H1 (cell line): ENCODE measurements around the gene THAP12.

Source experiments
- CEBPB ChIP-seq: IDR thresholded peaks from 2 replicates; pipeline ENCODE4 v1.6.1; 2012; ENCODE audit warnings: low read depth, low read length
- EZH2 ChIP-seq: fragments of 200-600 bp; sonication (generic); IDR thresholded peaks from 2 replicates; pipeline ENCODE4 v1.7.1; 2012; ENCODE audit warnings: low read depth, mild to moderate bottlenecking, moderate library complexity, low read length, inconsistent platforms; ENCODE audit not compliant: severe bottlenecking
- GTF2F1 ChIP-seq: IDR thresholded peaks from 2 replicates; pipeline ENCODE4 v1.6.1; 2012; ENCODE audit warnings: low read depth, low read length, improper control_type of control experiment, borderline replicate concordance
- POLR2A ChIP-seq, 2 experiments: IDR thresholded peaks; 1 replicate in 1 of 2; 2 replicates in 1 of 2; pipeline ENCODE4 v1.6.1; 2011; ENCODE audit warnings: low read depth in 2 of 2, low read length in 2 of 2, mild to moderate bottlenecking in 2 of 2; ENCODE audit errors: control extremely low read depth in 1 of 2
- POLR2AphosphoS5 ChIP-seq: IDR thresholded peaks from 2 replicates; pipeline ENCODE4 v1.6.1; 2011; ENCODE audit warnings: low read depth, low read length
- SP2 ChIP-seq: IDR thresholded peaks from 2 replicates; pipeline ENCODE4 v1.6.1; 2012; ENCODE audit warnings: mild to moderate bottlenecking, low read length, inconsistent platforms
- SUZ12 ChIP-seq: fragments of 200-600 bp; sonication (generic); IDR thresholded peaks from 2 replicates; pipeline ENCODE4 v1.6.1; 2012; ENCODE audit warnings: mild to moderate bottlenecking, inconsistent platforms, low read length, moderate library complexity, mixed read lengths
- TAF1 ChIP-seq: IDR thresholded peaks from 2 replicates; pipeline ENCODE4 v1.6.1; 2011; ENCODE audit warnings: mild to moderate bottlenecking, low read depth, low read length
- TEAD4 ChIP-seq: IDR thresholded peaks from 2 replicates; pipeline ENCODE4 v1.6.1; 2012; ENCODE audit warnings: low read depth, low read length, inconsistent platforms, mixed read lengths
- TF ChIP-seq, protein P1 (sequence below), 3 experiments: IDR thresholded peaks; 1 replicate in 2 of 3; 2 replicates in 1 of 3; pipeline versions ENCODE4 v1.5.1 to v1.6.1; 2011; ENCODE audit warnings: low read length in 3 of 3, mild to moderate bottlenecking in 3 of 3, inconsistent platforms in 2 of 3, low read depth in 1 of 3, moderate library complexity in 1 of 3; ENCODE audit not compliant: insufficient read depth in 1 of 3; ENCODE audit errors: control extremely low read depth in 1 of 3

DNA sequence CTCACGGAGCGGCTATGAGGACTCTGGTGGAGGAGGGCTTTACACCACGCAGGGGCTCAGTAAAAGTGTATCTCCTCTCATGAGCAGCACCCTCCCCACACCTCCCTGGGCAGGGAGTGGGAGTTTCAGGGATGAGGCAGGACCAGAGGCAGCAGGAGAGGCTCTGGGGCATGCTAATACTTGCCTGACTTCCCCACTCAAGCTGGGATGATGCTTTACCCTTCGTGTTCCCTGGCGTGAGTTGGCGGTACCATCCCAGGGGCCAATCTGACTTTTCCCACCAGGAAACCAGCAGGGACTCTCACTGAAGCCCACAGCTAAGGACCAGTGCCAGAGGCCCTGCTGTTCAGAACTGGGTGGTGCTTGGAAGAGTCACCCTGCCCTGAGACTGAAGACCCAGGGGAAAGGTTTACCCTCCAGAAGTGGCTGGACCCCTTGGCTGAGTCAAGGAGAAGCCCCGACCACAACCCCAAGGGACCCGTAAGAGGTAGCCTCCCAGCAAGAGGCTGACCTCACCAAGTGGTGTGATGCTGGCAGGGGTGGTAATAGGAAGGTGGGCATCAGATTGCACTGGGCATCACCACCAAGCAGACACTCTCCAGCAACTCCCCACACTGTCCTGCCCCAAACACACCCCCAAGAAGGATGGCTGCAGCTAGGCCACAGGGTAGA is 65.6 kb downstream of the THAP12 start:
- TF ChIP-seq, protein P1, sequence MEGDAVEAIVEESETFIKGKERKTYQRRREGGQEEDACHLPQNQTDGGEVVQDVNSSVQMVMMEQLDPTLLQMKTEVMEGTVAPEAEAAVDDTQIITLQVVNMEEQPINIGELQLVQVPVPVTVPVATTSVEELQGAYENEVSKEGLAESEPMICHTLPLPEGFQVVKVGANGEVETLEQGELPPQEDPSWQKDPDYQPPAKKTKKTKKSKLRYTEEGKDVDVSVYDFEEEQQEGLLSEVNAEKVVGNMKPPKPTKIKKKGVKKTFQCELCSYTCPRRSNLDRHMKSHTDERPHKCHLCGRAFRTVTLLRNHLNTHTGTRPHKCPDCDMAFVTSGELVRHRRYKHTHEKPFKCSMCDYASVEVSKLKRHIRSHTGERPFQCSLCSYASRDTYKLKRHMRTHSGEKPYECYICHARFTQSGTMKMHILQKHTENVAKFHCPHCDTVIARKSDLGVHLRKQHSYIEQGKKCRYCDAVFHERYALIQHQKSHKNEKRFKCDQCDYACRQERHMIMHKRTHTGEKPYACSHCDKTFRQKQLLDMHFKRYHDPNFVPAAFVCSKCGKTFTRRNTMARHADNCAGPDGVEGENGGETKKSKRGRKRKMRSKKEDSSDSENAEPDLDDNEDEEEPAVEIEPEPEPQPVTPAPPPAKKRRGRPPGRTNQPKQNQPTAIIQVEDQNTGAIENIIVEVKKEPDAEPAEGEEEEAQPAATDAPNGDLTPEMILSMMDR (IDR thresholded peaks at IDR 0.05; ENCODE audit: control extremely low read depth in 1 of 3, insufficient read depth in 1 of 3, low read depth in 1 of 3, low read length in 3 of 3): no peak
- no peak for TF ChIP-seq CEBPB
- TF ChIP-seq SP2: no peak
- no peak for TF ChIP-seq POLR2AphosphoS5
- no peak for TF ChIP-seq TAF1
- no peak for TF ChIP-seq TEAD4
- no peak for TF ChIP-seq POLR2A (IDR thresholded peaks at IDR 0.05; ENCODE audit: control extremely low read depth in 1 of 2, low read depth in 2 of 2, low read length in 2 of 2)
- TF ChIP-seq EZH2: no peak
- no peak for TF ChIP-seq SUZ12
- no peak for TF ChIP-seq GTF2F1
